SU-DHL-6 (cell line): Measurements from ENCODE around the gene CENPE.

Experiments used
- EZH2phosphoT487 ChIP-seq: fragments of 200-600 bp; sonication (generic), shearing (Covaris generic); conservative IDR thresholded peaks from 2 replicates; pipeline ENCODE4 v1.6.1; 2018; ENCODE audit warnings: mild to moderate bottlenecking, antibody characterized with exemption, low read length, moderate library complexity, mixed read lengths
- TF ChIP-seq, protein P1 (sequence below): fragments of 200-600 bp; sonication (generic); IDR thresholded peaks from one replicate; pipeline ENCODE4 v1.5.1; 2017; ENCODE audit warnings: antibody characterized with exemption, mild to moderate bottlenecking, low read length, moderate library complexity; ENCODE audit not compliant: insufficient read depth, poor library complexity, severe bottlenecking

- TF ChIP-seq, protein P1, sequence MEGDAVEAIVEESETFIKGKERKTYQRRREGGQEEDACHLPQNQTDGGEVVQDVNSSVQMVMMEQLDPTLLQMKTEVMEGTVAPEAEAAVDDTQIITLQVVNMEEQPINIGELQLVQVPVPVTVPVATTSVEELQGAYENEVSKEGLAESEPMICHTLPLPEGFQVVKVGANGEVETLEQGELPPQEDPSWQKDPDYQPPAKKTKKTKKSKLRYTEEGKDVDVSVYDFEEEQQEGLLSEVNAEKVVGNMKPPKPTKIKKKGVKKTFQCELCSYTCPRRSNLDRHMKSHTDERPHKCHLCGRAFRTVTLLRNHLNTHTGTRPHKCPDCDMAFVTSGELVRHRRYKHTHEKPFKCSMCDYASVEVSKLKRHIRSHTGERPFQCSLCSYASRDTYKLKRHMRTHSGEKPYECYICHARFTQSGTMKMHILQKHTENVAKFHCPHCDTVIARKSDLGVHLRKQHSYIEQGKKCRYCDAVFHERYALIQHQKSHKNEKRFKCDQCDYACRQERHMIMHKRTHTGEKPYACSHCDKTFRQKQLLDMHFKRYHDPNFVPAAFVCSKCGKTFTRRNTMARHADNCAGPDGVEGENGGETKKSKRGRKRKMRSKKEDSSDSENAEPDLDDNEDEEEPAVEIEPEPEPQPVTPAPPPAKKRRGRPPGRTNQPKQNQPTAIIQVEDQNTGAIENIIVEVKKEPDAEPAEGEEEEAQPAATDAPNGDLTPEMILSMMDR, result no peak
- no peak for TF ChIP-seq EZH2phosphoT487
Measured at GRCh38 chr4:103150677-103151076, 47.5 kb downstream of the CENPE start.
